Measurements from ENCODE around the gene FBXO27. TPM values are rescaled to one million over a fixed set of nuclear protein-coding genes. Genes with fewer than 3 reads are reported as not detected.
A peak's percentile ranks its signal among the peaks of the same experiment; 100 is the strongest.
"Not testable (repeated sequence)": the region's sequence is repeated elsewhere in the genome, so short reads cannot be mapped to it uniquely, and the experiment has no call there.

The FBXO27 gene
- total RNA-seq, 1 experiment from 2014 or later = 16.4 TPM

GRCh38 chr19:39070888-39071287 is 38.5 kb upstream of the FBXO27 start:
- peak overlapping the region; percentile 32; the same call in 1 of the 2 replicates for H3K27ac ChIP-seq (ENCODE audit: low read depth, low read length)
- ChIA-PET CTCF (no interaction called here), RAD21 (ENCODE audit: low non-redundant PET in 1 of 2, low total read pairs in 2 of 2, uncharacterized antibody in 2 of 2, unreplicated experiment in 2 of 2) (interaction anchor here in 1 of 2 experiments (0.6 kb wide), 1 partner anchor 95 kb away, joined by 3 read pairs; no protein-coding TSS in a partner anchor), POLR2A (no interaction called here)
- H2AFZ ChIP-seq (ENCODE audit: low read depth, low read length, poor library complexity, severe bottlenecking) = no peak overlapping the region
- BruUV-seq (replicated peaks) = no TSS peak
- H3K36me3 ChIP-seq (ENCODE audit: control insufficient read depth in 1 of 2, insufficient read depth in 2 of 2, low read length in 2 of 2) = no peaks in the 10 kb centered on the region
- H3K9me2 ChIP-seq (ENCODE audit: insufficient read depth) = no peaks in the 10 kb centered on the region
- peaks cover 41 to 53% of the 10 kb centered on the region in 2 experiments for H3K4me1 ChIP-seq (ENCODE audit: control insufficient read depth in 1 of 2, insufficient read depth in 2 of 2, low read length in 2 of 2)
- TF ChIP-seq CBX3 (IDR thresholded peaks at IDR 0.05; ENCODE audit: low read depth) (no peak), FOSL1 (IDR thresholded peaks at IDR 0.05; ENCODE audit: low read depth) (no peak), MAX (IDR thresholded peaks at IDR 0.05) (no peak), EZH2 (IDR thresholded peaks at IDR 0.05) (no peak), ZBTB33 (IDR thresholded peaks at IDR 0.05; ENCODE audit: extremely low read depth, insufficient replicate concordance, low read length) (no peak), ZFX (IDR thresholded peaks at IDR 0.05) (no peak), CEBPB (IDR thresholded peaks at IDR 0.05; ENCODE audit: low read depth) (no peak), TCF7L2 (IDR thresholded peaks at IDR 0.05; ENCODE audit: borderline replicate concordance, extremely low read depth, insufficient read depth, insufficient read length) (no peak), ATF3 (IDR thresholded peaks at IDR 0.05) (no peak), POLR2AphosphoS5 (IDR thresholded peaks at IDR 0.05; ENCODE audit: low read depth, low read length) (no peak), CTCF (IDR thresholded peaks at IDR 0.05 in 2 of 3, conservative IDR thresholded peaks at IDR 0.05 in 1 of 3; ENCODE audit: borderline replicate concordance in 1 of 3, insufficient read depth in 1 of 3, low read depth in 2 of 3, low read length in 2 of 3) (no peak), SRF (IDR thresholded peaks at IDR 0.05; ENCODE audit: low read depth) (no peak), RAD21 (IDR thresholded peaks at IDR 0.05; ENCODE audit: low read depth) (no peak), ZNF274 (IDR thresholded peaks at IDR 0.05; ENCODE audit: low read depth, low read length) (no peak), YY1 (IDR thresholded peaks at IDR 0.05; ENCODE audit: extremely low read depth, insufficient replicate concordance, low read depth, low read length) (no peak), POLR2A (IDR thresholded peaks at IDR 0.05; ENCODE audit: borderline replicate concordance, extremely low read depth, insufficient read depth, insufficient read length) (no peak), EZH2phosphoT487 (IDR thresholded peaks at IDR 0.05; ENCODE audit: borderline replicate concordance) (no peak), SP1 (IDR thresholded peaks at IDR 0.05; ENCODE audit: low read depth) (no peak)
- H4K20me1 ChIP-seq (ENCODE audit: insufficient read depth) = no peaks in the 10 kb centered on the region
- H3K4me3 ChIP-seq (replicated peaks in 1 of 2; ENCODE audit: low read depth in 1 of 2, low read length in 2 of 2) = no peak overlapping the region
- H3K9ac ChIP-seq (ENCODE audit: low read length) = peak overlapping the region; percentile 29
- no peak for ATAC-seq
- peak overlapping the region; percentile 34 for H3K4me2 ChIP-seq (ENCODE audit: low read length)
- no peaks in the 10 kb centered on the region for H3K9me3 ChIP-seq (ENCODE audit: control insufficient read depth in 1 of 2, insufficient read depth in 1 of 2, low read depth in 1 of 2, low read length in 2 of 2)
- H3K27me3 ChIP-seq (ENCODE audit: insufficient read depth, low read length) = no peaks in the 10 kb centered on the region
- intact Hi-C loops (cut with micrococcal nuclease) = no loop called here
- no peak for DNase-seq (ENCODE audit: low read depth, low spot score)
- no peaks in the 10 kb centered on the region for H3K79me2 ChIP-seq (ENCODE audit: insufficient read depth, low read length)

GRCh38 chr19:39068259-39068658 is 35.9 kb upstream of the FBXO27 start:
- H3K36me3 ChIP-seq (ENCODE audit: control insufficient read depth in 1 of 2, insufficient read depth in 2 of 2, low read length in 2 of 2); DNase-seq (ENCODE audit: low read depth, low spot score); H3K9ac ChIP-seq (ENCODE audit: low read length); H3K27ac ChIP-seq (ENCODE audit: low read depth, low read length); intact Hi-C loops (cut with micrococcal nuclease); H3K9me2 ChIP-seq (ENCODE audit: insufficient read depth); POLR2A ChIA-PET; H3K27me3 ChIP-seq (ENCODE audit: insufficient read depth, low read length); H3K4me3 ChIP-seq (replicated peaks in 1 of 2; ENCODE audit: low read depth in 1 of 2, low read length in 2 of 2); H3K9me3 ChIP-seq (ENCODE audit: control insufficient read depth in 1 of 2, insufficient read depth in 1 of 2, low read depth in 1 of 2, low read length in 2 of 2); H2AFZ ChIP-seq (ENCODE audit: low read depth, low read length, poor library complexity, severe bottlenecking); H4K20me1 ChIP-seq (ENCODE audit: insufficient read depth); BruUV-seq (replicated peaks); ATAC-seq; H3K79me2 ChIP-seq (ENCODE audit: insufficient read depth, low read length); H3K4me2 ChIP-seq (ENCODE audit: low read length): not testable (repeated sequence)
- H3K4me1 ChIP-seq (ENCODE audit: control insufficient read depth in 1 of 2, insufficient read depth in 2 of 2, low read length in 2 of 2) = peaks cover 24 to 47% of the 10 kb centered on the region in 2 experiments
- CTCF ChIA-PET = interaction anchor here (1.9 kb wide), 1 partner anchor 10 kb away, joined by 5 read pairs; no protein-coding TSS in a partner anchor
- RAD21 ChIA-PET (ENCODE audit: low non-redundant PET in 1 of 2, low total read pairs in 2 of 2, uncharacterized antibody in 2 of 2, unreplicated experiment in 2 of 2) = interaction anchor here in 1 of 2 experiments (0.7 kb wide), 1 partner anchor 10 kb away, joined by 5 read pairs; no protein-coding TSS in a partner anchor
